Measurements from ENCODE around the gene CD53. TPM values are rescaled to one million over a fixed set of nuclear protein-coding genes. Genes with fewer than 3 reads are reported as not detected.

CD53 gene
- total and polyA plus RNA-seq, 9 of the 15 experiments (the other 6 are each of a cell fraction or from before 2014, with no cell fraction given), result 63.5 to 220 (median 131) TPM

DNA sequence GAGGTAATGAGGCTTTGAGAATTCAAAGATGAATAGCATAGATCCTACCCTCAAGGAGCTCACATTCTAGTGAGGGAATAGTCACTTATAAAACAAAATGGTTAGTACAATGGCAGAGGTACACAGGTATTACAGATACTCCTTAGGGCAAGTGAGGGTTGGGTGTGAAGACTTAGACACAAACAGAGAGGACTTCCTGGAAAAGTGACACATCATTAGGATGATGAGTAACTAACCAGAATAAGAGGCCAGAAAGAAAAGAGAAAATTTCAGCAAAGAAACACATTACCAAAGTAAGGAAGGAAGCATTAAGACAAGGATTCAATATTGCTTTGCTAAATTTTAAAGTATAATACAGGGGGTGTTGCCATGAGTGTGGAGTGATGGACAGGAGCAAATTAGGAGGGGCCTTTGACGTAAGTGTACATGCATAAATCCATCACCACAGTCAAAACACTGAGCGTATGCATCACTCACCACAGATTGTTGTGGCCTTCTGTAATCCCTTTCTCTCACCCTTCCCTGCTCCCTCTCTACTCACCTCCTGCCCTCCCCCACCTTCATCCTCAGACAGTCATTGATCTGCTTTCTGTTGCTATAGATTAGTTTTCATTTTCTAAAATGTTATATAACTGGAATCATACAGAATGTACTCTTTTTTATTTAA lies 7.9 kb downstream of the CD53 start (continued):
- TF ChIP-seq, protein P1, sequence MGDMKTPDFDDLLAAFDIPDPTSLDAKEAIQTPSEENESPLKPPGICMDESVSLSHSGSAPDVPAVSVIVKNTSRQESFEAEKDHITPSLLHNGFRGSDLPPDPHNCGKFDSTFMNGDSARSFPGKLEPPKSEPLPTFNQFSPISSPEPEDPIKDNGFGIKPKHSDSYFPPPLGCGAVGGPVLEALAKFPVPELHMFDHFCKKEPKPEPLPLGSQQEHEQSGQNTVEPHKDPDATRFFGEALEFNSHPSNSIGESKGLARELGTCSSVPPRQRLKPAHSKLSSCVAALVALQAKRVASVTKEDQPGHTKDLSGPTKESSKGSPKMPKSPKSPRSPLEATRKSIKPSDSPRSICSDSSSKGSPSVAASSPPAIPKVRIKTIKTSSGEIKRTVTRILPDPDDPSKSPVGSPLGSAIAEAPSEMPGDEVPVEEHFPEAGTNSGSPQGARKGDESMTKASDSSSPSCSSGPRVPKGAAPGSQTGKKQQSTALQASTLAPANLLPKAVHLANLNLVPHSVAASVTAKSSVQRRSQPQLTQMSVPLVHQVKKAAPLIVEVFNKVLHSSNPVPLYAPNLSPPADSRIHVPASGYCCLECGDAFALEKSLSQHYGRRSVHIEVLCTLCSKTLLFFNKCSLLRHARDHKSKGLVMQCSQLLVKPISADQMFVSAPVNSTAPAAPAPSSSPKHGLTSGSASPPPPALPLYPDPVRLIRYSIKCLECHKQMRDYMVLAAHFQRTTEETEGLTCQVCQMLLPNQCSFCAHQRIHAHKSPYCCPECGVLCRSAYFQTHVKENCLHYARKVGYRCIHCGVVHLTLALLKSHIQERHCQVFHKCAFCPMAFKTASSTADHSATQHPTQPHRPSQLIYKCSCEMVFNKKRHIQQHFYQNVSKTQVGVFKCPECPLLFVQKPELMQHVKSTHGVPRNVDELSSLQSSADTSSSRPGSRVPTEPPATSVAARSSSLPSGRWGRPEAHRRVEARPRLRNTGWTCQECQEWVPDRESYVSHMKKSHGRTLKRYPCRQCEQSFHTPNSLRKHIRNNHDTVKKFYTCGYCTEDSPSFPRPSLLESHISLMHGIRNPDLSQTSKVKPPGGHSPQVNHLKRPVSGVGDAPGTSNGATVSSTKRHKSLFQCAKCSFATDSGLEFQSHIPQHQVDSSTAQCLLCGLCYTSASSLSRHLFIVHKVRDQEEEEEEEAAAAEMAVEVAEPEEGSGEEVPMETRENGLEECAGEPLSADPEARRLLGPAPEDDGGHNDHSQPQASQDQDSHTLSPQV (IDR thresholded peaks at IDR 0.05), result no peak; the same call in 1 of the 2 replicates
- no peak for TF ChIP-seq HNRNPH1 (optimal IDR thresholded peaks at IDR 0.05; ENCODE audit: low read depth, low read length)
- TF ChIP-seq, protein P2, sequence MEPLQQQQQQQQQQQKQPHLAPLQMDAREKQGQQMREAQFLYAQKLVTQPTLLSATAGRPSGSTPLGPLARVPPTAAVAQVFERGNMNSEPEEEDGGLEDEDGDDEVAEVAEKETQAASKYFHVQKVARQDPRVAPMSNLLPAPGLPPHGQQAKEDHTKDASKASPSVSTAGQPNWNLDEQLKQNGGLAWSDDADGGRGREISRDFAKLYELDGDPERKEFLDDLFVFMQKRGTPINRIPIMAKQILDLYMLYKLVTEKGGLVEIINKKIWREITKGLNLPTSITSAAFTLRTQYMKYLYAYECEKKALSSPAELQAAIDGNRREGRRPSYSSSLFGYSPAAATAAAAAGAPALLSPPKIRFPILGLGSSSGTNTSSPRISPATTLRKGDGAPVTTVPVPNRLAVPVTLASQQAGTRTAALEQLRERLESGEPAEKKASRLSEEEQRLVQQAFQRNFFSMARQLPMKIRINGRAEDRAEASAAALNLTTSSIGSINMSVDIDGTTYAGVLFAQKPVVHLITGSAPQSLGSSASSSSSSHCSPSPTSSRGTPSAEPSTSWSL (CRISPR knock-in tag; IDR thresholded peaks at IDR 0.05; ENCODE audit: borderline replicate concordance), result no peak
- TF ChIP-seq ZNF124 (CRISPR knock-in tag; IDR thresholded peaks at IDR 0.05), result no peak
- peak; percentile 8; the same call in 1 of the 2 replicates for TF ChIP-seq GABPA (tag; conservative IDR thresholded peaks at IDR 0.05; ENCODE audit: low read depth)
- TF ChIP-seq EHMT2 (IDR thresholded peaks at IDR 0.05), result peak; percentile 82
- TF ChIP-seq U2AF1 (optimal IDR thresholded peaks at IDR 0.05; ENCODE audit: low read depth, low read length), result no peak
- no peak for TF ChIP-seq GTF2E2 (tag; IDR thresholded peaks at IDR 0.05)
- peak; percentile 55 for TF ChIP-seq HLTF (IDR thresholded peaks at IDR 0.05)
- peak; percentile 28; the same call in 1 of the 2 replicates for TF ChIP-seq NCOA6 (IDR thresholded peaks at IDR 0.05)
- peak; percentile 19; the same call in 1 of the 2 replicates for TF ChIP-seq MAFF (IDR thresholded peaks at IDR 0.05; ENCODE audit: low read length)
- TF ChIP-seq THRB (CRISPR knock-in tag; conservative IDR thresholded peaks at IDR 0.05), result 0 out of 2 replicates have a peak, but pooled peaks have one; percentile 34
- peak; percentile 26 for TF ChIP-seq NUFIP1 (IDR thresholded peaks at IDR 0.05; ENCODE audit: partially characterized antibody)
- TF ChIP-seq NR2C1 (IDR thresholded peaks at IDR 0.05), result peak; percentile 25; the same call in 1 of the 2 replicates
- TF ChIP-seq NR2C1 (tag; IDR thresholded peaks at IDR 0.05), result no peak
- TF ChIP-seq, protein P3, sequence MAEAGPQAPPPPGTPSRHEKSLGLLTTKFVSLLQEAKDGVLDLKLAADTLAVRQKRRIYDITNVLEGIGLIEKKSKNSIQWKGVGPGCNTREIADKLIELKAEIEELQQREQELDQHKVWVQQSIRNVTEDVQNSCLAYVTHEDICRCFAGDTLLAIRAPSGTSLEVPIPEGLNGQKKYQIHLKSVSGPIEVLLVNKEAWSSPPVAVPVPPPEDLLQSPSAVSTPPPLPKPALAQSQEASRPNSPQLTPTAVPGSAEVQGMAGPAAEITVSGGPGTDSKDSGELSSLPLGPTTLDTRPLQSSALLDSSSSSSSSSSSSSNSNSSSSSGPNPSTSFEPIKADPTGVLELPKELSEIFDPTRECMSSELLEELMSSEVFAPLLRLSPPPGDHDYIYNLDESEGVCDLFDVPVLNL (CRISPR knock-in tag; IDR thresholded peaks at IDR 0.05; ENCODE audit: low read depth), result no peak
- no peak for TF ChIP-seq PCBP2 (IDR thresholded peaks at IDR 0.05; ENCODE audit: low read depth, low read length, poor library complexity, severe bottlenecking)
- peak; percentile 17 for TF ChIP-seq POLR2B (IDR thresholded peaks at IDR 0.05; ENCODE audit: low read depth, partially characterized antibody)
- peak; percentile 83 for TF ChIP-seq TAF9B (IDR thresholded peaks at IDR 0.05; ENCODE audit: partially characterized antibody)

Measured in K562 (cell line).